HepG2 (cell line): ENCODE data around the gene CEP128.

Experiments
- EP300 ChIP-seq, 3 experiments: sonication (generic) in 1 of 3; formaldehyde crosslinking in 1 of 3; IDR thresholded peaks; 2 replicates each; pipeline versions ENCODE4 v1.5.1 to v1.6.1; 2011 to 2020; ENCODE audit warnings: low read depth in 2 of 3, low read length in 2 of 3, borderline replicate concordance in 1 of 3, improper control_type of control experiment in 1 of 3, mild to moderate bottlenecking in 1 of 3, missing genetic modification reagents in 1 of 3, moderate library complexity in 1 of 3
- JUND ChIP-seq: sonication (generic); formaldehyde crosslinking; IDR thresholded peaks from 2 replicates; pipeline ENCODE4 v1.8.0; 2022; ENCODE audit warnings: mild to moderate bottlenecking, missing genetic modification reagents
- TF ChIP-seq, protein P1 (sequence below): sonication (generic); formaldehyde crosslinking; IDR thresholded peaks from 2 replicates; pipeline ENCODE4 v1.4.0; 2020; ENCODE audit warnings: missing genetic modification reagents, borderline replicate concordance

DNA sequence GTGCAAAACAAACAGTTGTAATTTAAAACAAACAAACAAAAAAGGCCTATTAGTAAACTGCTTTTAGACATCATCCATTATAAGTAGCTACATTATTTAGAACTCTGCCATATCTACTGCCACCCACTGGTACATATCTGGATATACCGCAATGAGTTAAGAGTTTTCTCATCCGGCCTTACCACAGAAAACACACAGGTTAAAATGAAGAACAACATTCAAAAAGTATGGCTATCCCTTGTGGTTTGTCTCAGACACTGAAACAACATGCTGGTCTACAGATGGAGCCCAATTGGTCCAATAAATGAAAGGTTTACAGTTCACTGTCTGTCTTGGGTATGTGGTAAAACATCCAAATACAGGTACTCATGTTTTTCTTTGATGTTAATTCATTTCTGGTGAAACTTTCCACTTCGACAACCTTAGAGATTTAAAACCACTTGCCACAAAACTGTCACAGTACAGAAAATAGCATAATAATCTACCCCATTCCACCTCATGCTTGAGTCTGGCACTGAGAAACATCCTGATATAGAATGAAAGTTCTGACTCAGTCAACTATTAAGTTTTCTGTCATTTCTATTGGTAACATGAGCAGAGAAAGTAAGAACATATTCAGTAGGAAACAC lies 354.3 kb downstream of the CEP128 start:
- no peak for TF ChIP-seq EP300 (IDR thresholded peaks at IDR 0.05; ENCODE audit: low read depth in 2 of 2, low read length in 2 of 2)
- no peak for TF ChIP-seq EP300 (CRISPR knock-in tag; IDR thresholded peaks at IDR 0.05; ENCODE audit: borderline replicate concordance)
- TF ChIP-seq, protein P1, sequence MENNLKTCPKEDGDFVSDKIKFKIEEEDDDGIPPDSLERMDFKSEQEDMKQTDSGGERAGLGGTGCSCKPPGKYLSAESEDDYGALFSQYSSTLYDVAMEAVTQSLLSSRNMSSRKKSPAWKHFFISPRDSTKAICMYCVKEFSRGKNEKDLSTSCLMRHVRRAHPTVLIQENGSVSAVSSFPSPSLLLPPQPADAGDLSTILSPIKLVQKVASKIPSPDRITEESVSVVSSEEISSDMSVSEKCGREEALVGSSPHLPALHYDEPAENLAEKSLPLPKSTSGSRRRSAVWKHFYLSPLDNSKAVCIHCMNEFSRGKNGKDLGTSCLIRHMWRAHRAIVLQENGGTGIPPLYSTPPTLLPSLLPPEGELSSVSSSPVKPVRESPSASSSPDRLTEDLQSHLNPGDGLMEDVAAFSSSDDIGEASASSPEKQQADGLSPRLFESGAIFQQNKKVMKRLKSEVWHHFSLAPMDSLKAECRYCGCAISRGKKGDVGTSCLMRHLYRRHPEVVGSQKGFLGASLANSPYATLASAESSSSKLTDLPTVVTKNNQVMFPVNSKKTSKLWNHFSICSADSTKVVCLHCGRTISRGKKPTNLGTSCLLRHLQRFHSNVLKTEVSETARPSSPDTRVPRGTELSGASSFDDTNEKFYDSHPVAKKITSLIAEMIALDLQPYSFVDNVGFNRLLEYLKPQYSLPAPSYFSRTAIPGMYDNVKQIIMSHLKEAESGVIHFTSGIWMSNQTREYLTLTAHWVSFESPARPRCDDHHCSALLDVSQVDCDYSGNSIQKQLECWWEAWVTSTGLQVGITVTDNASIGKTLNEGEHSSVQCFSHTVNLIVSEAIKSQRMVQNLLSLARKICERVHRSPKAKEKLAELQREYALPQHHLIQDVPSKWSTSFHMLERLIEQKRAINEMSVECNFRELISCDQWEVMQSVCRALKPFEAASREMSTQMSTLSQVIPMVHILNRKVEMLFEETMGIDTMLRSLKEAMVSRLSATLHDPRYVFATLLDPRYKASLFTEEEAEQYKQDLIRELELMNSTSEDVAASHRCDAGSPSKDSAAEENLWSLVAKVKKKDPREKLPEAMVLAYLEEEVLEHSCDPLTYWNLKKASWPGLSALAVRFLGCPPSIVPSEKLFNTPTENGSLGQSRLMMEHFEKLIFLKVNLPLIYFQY, result no peak
- TF ChIP-seq JUND (CRISPR knock-in tag), result no peak
